ENCODE measurements around the gene HDLBP.

DNA sequence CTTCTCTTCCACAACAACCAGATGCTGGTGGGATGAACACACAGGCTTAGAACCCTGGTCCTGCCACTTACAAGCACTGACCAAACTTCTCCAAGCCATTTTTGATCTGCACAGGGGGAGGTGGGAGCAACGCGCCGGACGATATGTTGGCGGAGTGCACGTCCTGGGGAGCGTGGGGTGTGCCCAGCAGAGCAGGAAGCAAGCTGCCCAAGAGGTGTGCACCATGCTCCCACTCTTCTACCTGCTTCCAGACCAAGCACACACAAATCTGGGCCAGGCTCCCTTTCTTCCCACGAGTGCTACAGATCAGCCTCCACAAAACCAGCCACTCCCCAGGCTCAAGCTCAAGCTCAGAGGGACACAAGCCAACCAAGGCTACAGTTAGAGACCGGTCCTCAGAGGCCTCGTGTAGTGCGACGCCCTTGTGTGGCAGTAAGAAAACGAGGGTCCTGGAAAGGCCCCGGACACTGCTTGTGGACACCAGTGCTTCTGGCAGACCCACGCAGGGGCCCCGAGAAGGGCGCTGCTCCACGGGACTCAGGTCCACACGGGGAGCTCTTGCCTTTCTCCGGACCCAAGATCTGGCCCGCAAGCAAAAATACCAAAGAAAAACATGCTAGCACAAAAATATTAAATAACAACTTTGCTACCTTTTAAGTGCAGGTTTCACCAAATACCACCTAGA is 75.0 kb downstream of the HDLBP start:
- TF ChIP-seq, protein P1, sequence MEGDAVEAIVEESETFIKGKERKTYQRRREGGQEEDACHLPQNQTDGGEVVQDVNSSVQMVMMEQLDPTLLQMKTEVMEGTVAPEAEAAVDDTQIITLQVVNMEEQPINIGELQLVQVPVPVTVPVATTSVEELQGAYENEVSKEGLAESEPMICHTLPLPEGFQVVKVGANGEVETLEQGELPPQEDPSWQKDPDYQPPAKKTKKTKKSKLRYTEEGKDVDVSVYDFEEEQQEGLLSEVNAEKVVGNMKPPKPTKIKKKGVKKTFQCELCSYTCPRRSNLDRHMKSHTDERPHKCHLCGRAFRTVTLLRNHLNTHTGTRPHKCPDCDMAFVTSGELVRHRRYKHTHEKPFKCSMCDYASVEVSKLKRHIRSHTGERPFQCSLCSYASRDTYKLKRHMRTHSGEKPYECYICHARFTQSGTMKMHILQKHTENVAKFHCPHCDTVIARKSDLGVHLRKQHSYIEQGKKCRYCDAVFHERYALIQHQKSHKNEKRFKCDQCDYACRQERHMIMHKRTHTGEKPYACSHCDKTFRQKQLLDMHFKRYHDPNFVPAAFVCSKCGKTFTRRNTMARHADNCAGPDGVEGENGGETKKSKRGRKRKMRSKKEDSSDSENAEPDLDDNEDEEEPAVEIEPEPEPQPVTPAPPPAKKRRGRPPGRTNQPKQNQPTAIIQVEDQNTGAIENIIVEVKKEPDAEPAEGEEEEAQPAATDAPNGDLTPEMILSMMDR (IDR thresholded peaks at IDR 0.05): no peak
- no peak for TF ChIP-seq POLR2A (IDR thresholded peaks at IDR 0.05)

Measured in testis (tissue), 2 donors.